Nephron progenitor cell (in vitro differentiated cells): ENCODE results near the gene GPSM1.

ENCODE experiments used
- DNase-seq: peaks from one replicate; pipeline ENCODE4 v3.0.0; 2021
- H3K27ac Mint-ChIP-seq: 2 replicates; pipeline ENCODE4 v1.8.0; 2021; ENCODE audit warnings: mild to moderate bottlenecking, moderate library complexity, mixed read lengths
- H3K27me3 Mint-ChIP-seq: 2 replicates; pipeline ENCODE4 v1.8.0; 2021; ENCODE audit warnings: mild to moderate bottlenecking, low read depth, mixed read lengths; ENCODE audit not compliant: poor library complexity
- H3K36me3 Mint-ChIP-seq: 2 replicates; pipeline ENCODE4 v1.8.0; 2021; ENCODE audit warnings: low read depth, mixed read lengths
- H3K4me1 Mint-ChIP-seq: 2 replicates; pipeline ENCODE4 v1.8.0; 2021; ENCODE audit warnings: mixed read lengths
- H3K4me3 Mint-ChIP-seq: 2 replicates; pipeline ENCODE4 v1.8.0; 2021; ENCODE audit warnings: mild to moderate bottlenecking, moderate library complexity, mixed read lengths
- H3K9me3 Mint-ChIP-seq: 2 replicates; pipeline ENCODE4 v1.8.0; 2021; ENCODE audit warnings: mild to moderate bottlenecking, moderate library complexity, mixed read lengths
- TF ChIP-seq, protein P1 (sequence below): fragments of 200-600 bp; sonication (generic); IDR thresholded peaks from 2 replicates; pipeline ENCODE4 v1.5.0; 2021; ENCODE audit warnings: antibody characterized with exemption

GPSM1 gene

DNA sequence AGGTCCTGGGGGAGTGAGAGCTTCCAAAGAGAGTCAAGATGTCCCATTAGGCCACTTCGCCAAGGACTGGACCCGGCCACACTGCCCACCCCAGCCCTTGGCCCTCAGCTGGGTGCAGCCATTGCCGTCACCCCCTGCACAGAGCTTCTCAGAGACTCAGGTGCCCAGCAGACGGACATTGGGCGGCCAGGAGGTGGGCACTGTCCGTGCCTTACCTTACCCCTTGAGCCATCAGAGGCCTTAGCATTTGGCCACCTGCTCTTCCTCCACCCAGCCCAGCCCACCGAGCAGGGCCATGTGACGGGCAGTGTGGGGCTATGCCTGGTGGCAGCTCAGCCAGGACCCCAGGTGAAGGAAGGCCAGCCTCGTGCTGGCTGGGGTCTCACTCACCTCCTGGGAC, 39.5 kb downstream of the GPSM1 start:
- Mint-ChIP-seq H3K4me1 (peaks cover 14% of the 10 kb centered on the region), H3K9me3 (no peaks in the 10 kb centered on the region), H3K27me3 (no peaks in the 10 kb centered on the region), H3K27ac (no peak overlapping the region), H3K36me3 (no peaks in the 10 kb centered on the region), H3K4me3 (no peak overlapping the region)
- TF ChIP-seq, protein P1, sequence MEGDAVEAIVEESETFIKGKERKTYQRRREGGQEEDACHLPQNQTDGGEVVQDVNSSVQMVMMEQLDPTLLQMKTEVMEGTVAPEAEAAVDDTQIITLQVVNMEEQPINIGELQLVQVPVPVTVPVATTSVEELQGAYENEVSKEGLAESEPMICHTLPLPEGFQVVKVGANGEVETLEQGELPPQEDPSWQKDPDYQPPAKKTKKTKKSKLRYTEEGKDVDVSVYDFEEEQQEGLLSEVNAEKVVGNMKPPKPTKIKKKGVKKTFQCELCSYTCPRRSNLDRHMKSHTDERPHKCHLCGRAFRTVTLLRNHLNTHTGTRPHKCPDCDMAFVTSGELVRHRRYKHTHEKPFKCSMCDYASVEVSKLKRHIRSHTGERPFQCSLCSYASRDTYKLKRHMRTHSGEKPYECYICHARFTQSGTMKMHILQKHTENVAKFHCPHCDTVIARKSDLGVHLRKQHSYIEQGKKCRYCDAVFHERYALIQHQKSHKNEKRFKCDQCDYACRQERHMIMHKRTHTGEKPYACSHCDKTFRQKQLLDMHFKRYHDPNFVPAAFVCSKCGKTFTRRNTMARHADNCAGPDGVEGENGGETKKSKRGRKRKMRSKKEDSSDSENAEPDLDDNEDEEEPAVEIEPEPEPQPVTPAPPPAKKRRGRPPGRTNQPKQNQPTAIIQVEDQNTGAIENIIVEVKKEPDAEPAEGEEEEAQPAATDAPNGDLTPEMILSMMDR = no peak
- no peak for DNase-seq

DNA sequence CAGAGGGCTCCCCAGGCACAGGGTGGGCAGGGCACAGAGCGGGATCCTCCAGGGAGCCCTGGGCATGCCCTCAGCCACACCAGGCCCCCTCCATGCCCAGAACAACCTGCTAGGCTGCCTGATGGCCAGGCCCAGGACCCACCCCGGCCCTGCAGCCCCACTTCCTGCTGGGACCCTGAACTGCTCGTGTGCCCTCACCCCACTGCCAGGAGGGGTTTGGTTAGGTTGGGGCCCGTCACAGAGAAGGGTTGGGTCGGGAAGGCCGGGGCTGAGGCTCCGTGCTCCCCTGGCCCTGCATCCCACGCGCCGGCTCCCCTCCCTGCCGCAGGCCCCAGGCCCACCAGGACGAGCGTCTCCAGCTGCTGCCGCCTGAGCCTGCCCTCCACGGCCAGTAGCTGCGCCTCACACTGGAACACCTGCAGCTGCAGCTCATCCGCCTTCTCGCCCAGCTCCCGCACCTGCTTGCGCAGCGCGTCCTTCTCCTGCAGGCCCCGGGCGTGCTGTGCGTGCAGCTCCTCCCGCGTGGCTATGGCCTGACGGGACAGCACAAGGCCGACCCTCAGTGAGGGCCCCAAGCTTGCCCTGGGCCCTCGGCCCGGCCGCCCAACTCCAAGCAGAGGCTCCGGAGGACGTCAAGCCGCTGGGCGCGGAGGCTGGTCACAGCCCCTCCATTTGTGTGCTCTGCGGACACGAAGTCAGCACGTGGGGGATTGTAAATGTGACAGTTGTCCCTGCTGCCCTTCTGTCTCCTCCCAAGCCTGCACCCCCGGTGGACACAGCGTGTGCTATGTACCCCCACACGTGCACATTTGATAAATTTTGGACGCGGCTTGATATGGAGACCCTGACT, 40.2 kb downstream of the GPSM1 start:
- H3K9me3 Mint-ChIP-seq = no peaks in the 10 kb centered on the region
- no peaks in the 10 kb centered on the region for H3K27me3 Mint-ChIP-seq
- no peak overlapping the region for H3K4me3 Mint-ChIP-seq
- no peak overlapping the region for H3K27ac Mint-ChIP-seq
- TF ChIP-seq, protein P1 = no peak
- no peak for DNase-seq
- no peaks in the 10 kb centered on the region for H3K36me3 Mint-ChIP-seq
- peaks cover 17% of the 10 kb centered on the region for H3K4me1 Mint-ChIP-seq

DNA sequence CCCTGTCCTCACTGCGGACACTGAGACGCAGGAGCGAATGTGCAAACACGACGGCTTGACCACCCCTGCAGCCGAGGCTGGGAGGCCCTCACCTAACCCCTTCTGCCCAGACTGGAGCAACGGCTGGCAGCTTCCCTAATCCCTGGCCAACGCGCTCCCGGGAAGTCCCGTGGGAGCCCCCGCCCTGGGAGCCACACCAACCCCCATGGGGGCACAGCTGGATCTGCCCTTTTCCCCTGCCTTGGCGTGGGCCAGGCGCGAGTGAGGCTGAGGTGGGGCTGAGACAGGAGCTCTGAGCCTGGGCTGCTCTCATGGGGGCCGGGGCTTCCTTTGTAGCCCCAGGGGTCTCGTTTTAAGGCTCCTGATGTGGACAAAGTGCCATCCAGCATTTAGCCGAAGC, 40.9 kb downstream of the GPSM1 start:
- Mint-ChIP-seq H3K4me3 (no peak overlapping the region), H3K27me3 (no peaks in the 10 kb centered on the region)

DNA sequence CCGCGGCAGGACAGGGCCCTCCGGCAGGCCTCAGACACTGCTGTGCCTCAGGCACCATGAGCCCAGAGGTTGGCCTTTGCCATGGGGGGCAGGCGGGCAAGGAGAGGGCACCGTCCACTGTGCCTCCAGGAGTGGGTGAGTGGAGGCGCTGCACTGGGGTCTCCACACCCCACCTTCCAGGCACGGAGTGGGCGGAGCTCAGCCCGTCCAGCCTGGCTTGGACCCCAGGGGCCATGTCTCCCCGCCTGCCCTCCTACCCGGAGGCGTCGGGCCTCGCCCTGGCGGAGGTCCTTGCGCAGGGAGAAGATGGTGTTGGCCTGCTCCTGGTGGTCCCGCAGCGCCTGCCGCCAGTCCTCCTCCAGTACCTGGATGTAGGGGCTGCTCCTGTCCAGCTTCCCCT, 42.7 kb downstream of the GPSM1 start:
- Mint-ChIP-seq H3K27ac (no peak overlapping the region), H3K4me3 (no peak overlapping the region), H3K27me3 (peaks cover 2% of the 10 kb centered on the region), H3K9me3 (no peaks in the 10 kb centered on the region), H3K4me1 (peaks cover 31% of the 10 kb centered on the region), H3K36me3 (no peaks in the 10 kb centered on the region)
- no peak for DNase-seq
- TF ChIP-seq, protein P1 = no peak

More for the DNA sequence above, 40.9 kb downstream of the GPSM1 start:
- Mint-ChIP-seq H3K9me3 (no peaks in the 10 kb centered on the region), H3K36me3 (no peaks in the 10 kb centered on the region), H3K4me1 (peaks cover 20% of the 10 kb centered on the region), H3K27ac (no peak overlapping the region)
- no peak for DNase-seq
- TF ChIP-seq, protein P1 = no peak

DNA sequence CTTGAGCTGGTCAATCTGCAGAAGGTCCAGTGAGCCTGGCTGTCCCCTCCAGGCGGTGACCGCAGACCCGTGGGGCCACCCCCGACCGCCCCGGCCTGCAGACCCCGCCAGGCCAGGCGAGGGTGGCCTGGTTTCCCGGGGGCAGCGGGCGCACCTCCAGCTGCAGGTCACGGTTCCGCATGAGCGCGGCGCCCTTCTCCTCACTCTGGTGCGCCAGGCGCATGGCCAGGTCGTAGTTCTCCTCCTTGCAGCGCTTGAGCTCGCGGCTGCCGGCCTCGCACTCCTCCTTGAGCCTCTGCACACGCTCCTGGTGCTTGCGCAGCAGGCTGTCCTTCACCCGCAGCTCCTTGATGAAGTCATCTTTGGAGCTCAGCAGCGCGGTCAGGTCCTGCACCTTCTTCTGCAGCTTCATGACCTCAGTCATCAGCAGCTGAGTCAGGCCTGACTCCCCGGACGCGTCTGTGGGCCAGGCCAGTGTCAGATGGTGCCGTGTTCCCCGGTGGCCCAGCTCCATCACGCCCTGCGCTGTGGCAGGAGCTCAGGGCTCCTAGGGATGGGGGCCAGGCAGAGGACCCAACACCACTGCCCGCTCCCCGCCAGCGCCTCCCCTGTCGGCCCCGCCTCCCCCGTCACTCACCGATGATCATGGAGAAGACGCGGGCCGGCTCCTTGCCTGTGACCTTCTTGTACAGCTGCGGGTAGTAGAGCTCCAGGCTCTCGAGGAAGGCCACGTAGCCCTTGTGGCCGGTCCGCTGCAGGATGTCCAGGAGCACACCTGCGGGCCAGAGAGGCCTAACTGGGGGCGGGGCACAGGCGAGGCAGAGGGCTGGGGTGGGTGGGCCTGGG, 43.6 kb downstream of the GPSM1 start:
- TF ChIP-seq, protein P1 = no peak
- no peaks in the 10 kb centered on the region for H3K36me3 Mint-ChIP-seq
- H3K4me3 Mint-ChIP-seq = no peak overlapping the region
- H3K27ac Mint-ChIP-seq = peak overlapping the region; percentile 81
- peaks cover 2% of the 10 kb centered on the region for H3K27me3 Mint-ChIP-seq
- DNase-seq = no peak
- H3K9me3 Mint-ChIP-seq = no peaks in the 10 kb centered on the region
- H3K4me1 Mint-ChIP-seq = peaks cover 31% of the 10 kb centered on the region
